ENCODE data around the gene KCNMA1. TPM values are rescaled to one million over a fixed set of nuclear protein-coding genes. Genes with fewer than 3 reads are reported as not detected.

Gene KCNMA1
- total RNA-seq, 1 experiment from 2014 or later: 1.8 TPM

DNA sequence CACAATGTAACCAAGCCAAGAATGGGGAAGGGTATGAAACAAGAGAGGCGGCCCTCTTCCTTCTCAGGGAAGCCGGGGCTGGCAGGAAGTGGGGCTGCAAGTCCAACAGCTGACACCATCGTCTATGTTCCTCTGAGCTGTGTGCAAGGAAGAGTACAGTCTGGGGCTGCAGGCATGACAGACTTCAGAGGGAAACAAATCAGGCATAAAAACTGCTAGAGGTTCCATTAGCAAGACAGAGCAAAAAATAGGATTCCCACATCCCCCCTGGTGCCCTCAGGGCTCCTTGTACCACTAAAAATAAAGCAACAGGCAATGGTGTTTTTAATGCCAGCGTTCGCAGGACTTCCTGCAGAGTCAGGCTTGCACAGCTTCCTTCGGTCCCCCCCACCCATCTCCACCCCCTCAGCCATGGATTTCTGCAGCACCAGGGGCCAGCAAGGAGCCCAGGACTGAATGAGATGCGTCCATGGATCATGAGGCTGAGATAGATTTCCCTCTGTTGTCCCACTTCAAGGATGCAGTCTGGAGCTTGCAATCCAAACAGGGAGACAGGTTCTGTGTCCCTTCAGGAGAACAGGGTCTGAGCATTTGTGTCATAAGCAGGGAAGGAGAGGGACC is 34.6 kb downstream of the KCNMA1 start:
- no peaks in the 10 kb centered on the region for H3K9me3 ChIP-seq (replicated peaks)
- no peak overlapping the region for H3K27ac ChIP-seq
- H3K36me3 ChIP-seq: no peaks in the 10 kb centered on the region
- peaks cover 12% of the 10 kb centered on the region for H3K4me1 ChIP-seq (replicated peaks)
- no peaks in the 10 kb centered on the region for H3K27me3 ChIP-seq (replicated peaks)
- H3K4me3 ChIP-seq: no peak overlapping the region
- DNase-seq (ENCODE audit: low read depth in 1 of 2, low spot score in 2 of 2): no peak

GRCh38 chr10:77602231-77602912 is 35.2 kb downstream of the KCNMA1 start:
- Histone ChIP-seq H3K4me3 (no peak overlapping the region), H3K9me3 (replicated peaks) (no peaks in the 10 kb centered on the region), H3K27me3 (replicated peaks) (no peaks in the 10 kb centered on the region), H3K27ac (no peak overlapping the region), H3K4me1 (replicated peaks) (peaks cover 12% of the 10 kb centered on the region), H3K36me3 (no peaks in the 10 kb centered on the region)
- no peak for DNase-seq (ENCODE audit: low read depth in 1 of 2, low spot score in 2 of 2)

DNA sequence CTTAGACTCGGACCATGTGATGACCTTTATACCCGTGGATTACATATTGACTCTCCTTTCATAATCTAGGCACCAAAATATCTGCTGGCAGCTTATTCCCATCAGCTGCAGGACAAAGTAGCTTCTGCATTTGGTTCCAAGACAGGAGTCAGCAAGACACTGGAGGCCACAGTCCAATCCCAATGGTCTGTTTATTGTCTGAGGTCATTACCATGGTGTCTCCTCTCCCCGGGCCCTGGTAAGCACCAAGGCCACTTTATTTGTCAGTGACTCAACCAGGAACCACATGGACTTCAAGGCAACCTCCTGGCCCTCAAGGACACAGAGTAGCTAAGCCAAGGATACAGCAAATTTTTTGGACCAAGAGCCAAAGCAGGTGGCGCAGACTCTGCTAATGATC is 36.1 kb downstream of the KCNMA1 start:
- Histone ChIP-seq H3K4me3 (no peak overlapping the region), H3K9me3 (replicated peaks) (no peaks in the 10 kb centered on the region), H3K27ac (no peak overlapping the region), H3K27me3 (replicated peaks) (no peaks in the 10 kb centered on the region), H3K36me3 (no peaks in the 10 kb centered on the region), H3K4me1 (replicated peaks) (peaks cover 12% of the 10 kb centered on the region)
- DNase-seq (ENCODE audit: low read depth in 1 of 2, low spot score in 2 of 2): no peak

DNA sequence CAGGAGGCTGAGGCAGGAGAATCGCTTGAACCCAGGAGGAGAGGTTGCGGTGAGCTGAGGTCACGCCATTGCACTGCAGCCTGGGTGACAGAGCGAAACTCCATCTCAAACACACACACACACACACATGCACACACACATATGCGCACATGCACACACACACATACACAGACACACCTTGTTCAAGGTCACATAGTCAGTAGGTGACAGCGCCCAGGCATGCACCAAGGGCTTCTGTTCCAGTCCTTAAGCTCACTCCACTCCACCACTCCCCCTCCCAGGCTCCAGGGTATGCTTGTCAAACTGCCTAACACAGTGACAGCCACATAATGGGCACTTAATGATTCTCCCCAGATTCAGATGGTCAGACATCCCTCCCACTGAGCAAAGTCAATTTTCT is 37.0 kb downstream of the KCNMA1 start:
- no peaks in the 10 kb centered on the region for H3K27me3 ChIP-seq (replicated peaks)
- no peaks in the 10 kb centered on the region for H3K9me3 ChIP-seq (replicated peaks)

DNA sequence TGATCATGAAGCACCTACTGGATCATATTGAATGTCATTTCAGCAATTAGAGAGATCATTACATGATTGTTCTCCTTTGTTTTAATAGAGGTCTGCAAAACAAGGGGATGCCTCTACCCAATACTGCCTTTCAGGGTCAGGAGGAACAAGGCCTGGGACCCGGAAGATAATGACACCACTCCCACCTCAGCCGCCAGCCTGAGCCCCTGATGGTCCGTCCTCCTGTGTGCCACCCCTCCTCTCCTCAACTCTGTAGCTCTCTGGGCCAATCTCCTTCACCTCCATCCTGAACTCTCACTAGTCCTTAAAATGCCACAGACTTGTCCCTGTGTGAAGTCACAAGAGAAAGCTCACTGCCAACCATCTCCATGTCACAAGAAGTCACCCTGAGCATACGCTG is 38.0 kb downstream of the KCNMA1 start:
- no peaks in the 10 kb centered on the region for H3K9me3 ChIP-seq (replicated peaks)
- DNase-seq (ENCODE audit: low read depth in 1 of 2, low spot score in 2 of 2): no peak
- no peak overlapping the region for H3K4me3 ChIP-seq
- no peak overlapping the region for H3K27ac ChIP-seq
- no peaks in the 10 kb centered on the region for H3K36me3 ChIP-seq
- no peaks in the 10 kb centered on the region for H3K27me3 ChIP-seq (replicated peaks)
- H3K4me1 ChIP-seq (replicated peaks): peaks cover 9% of the 10 kb centered on the region; the same call in 1 of the 2 replicates

More for the DNA sequence above, 37.0 kb downstream of the KCNMA1 start:
- H3K4me3 ChIP-seq: no peak overlapping the region
- no peaks in the 10 kb centered on the region for H3K36me3 ChIP-seq
- peaks cover 12% of the 10 kb centered on the region for H3K4me1 ChIP-seq (replicated peaks)
- no peak for DNase-seq (ENCODE audit: low read depth in 1 of 2, low spot score in 2 of 2)
- H3K27ac ChIP-seq: no peak overlapping the region

GRCh38 chr10:77598606-77599005 is 39.0 kb downstream of the KCNMA1 start:
- Histone ChIP-seq H3K36me3 (no peaks in the 10 kb centered on the region), H3K27me3 (replicated peaks) (no peaks in the 10 kb centered on the region), H3K9me3 (replicated peaks) (no peaks in the 10 kb centered on the region), H3K4me1 (replicated peaks) (peaks cover 9% of the 10 kb centered on the region; the same call in 1 of the 2 replicates), H3K4me3 (no peak overlapping the region), H3K27ac (no peak overlapping the region)
- no peak for DNase-seq (ENCODE audit: low read depth in 1 of 2, low spot score in 2 of 2)

- Histone ChIP-seq H3K27me3 (replicated peaks) (no peaks in the 10 kb centered on the region), H3K4me3 (no peak overlapping the region), H3K4me1 (replicated peaks) (peaks cover 15% of the 10 kb centered on the region), H3K27ac (no peak overlapping the region), H3K36me3 (no peaks in the 10 kb centered on the region), H3K9me3 (replicated peaks) (no peaks in the 10 kb centered on the region)
- no peak for DNase-seq (ENCODE audit: low read depth in 1 of 2, low spot score in 2 of 2)
These were observed 40.0 kb downstream of the KCNMA1 start for GRCh38 chr10:77597560-77597959.

- no peak overlapping the region for H3K4me3 ChIP-seq
- H3K36me3 ChIP-seq: no peaks in the 10 kb centered on the region
- H3K4me1 ChIP-seq (replicated peaks): peaks cover 11% of the 10 kb centered on the region
- no peak overlapping the region for H3K27ac ChIP-seq
- H3K27me3 ChIP-seq (replicated peaks): no peaks in the 10 kb centered on the region
- no peaks in the 10 kb centered on the region for H3K9me3 ChIP-seq (replicated peaks)
- DNase-seq (ENCODE audit: low read depth in 1 of 2, low spot score in 2 of 2): no peak
These were observed 43.2 kb downstream of the KCNMA1 start for GRCh38 chr10:77594471-77594783.

DNA sequence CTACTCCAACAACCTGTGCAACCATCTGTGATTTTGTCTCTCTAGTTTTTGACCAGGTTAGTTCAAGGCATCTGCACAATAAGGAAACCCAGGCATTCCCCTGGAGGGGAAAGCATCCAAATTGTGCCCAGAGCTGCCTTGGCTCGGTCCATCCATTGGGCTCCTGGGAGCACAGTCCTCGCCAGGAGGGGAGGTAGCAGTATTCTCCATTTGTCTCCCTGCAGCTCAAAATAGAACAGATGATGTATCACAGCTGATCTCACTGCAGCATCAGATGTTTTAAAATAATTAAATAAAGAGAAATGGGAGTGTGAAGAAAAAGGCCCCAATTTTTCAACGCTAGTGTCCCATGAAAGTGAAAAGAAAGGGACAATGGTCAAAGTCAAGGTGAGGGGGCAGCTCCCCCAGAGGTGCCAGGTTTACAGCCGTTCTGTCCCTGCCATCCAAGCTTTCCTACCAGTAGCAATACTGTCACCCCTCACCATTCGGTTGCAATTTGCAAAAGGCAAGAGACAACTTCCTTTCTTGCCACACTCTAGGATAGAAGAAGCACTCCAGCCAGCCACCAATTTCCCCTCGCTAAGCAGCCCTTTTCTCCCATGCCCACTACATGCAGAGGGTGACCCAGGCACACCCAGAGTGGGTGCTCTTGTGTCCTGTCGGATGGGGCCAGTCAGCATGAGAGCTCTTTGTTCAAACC is 43.7 kb downstream of the KCNMA1 start:
- no peak for DNase-seq (ENCODE audit: low read depth in 1 of 2, low spot score in 2 of 2)
- Histone ChIP-seq H3K9me3 (replicated peaks) (no peaks in the 10 kb centered on the region), H3K27me3 (replicated peaks) (no peaks in the 10 kb centered on the region), H3K27ac (no peak overlapping the region), H3K4me3 (no peak overlapping the region), H3K4me1 (replicated peaks) (peaks cover 11% of the 10 kb centered on the region), H3K36me3 (no peaks in the 10 kb centered on the region)

DNA sequence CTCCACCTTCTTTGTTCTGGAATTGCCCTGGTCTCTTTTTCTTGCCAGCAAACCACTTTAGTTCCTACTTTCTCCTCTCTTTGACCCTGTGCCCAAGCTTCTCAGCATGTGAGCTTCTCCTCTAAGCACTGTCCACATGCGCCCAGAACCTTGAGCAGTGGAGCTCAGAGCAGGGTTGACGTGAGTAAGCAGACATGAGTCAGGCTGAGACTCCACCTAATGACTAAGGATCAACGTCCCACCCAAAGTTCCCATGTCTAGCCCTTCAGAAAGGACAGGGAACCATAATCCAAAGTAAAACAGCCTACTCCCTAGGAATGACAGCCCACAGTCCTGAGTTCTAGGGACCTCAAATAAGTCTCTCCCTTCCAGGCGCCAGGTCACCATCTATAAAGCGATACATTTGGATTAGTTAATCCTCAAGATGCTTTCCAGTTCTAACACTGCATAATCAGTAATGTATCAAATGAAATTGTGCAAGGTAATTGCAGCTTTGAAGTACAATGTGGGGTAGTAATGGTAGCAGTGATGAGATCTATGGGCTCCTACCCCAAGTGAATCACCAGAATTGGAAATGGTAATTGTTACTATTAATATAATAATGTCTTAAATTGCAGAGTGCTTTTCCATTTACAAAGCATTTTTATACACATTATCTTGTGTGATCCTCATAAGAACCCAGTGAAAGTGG is 44.5 kb downstream of the KCNMA1 start:
- DNase-seq (ENCODE audit: low read depth in 1 of 2, low spot score in 2 of 2): peak; percentile 59 to 73
- no peak overlapping the region for H3K4me3 ChIP-seq
- H3K4me1 ChIP-seq (replicated peaks): peaks cover 11% of the 10 kb centered on the region
- no peaks in the 10 kb centered on the region for H3K9me3 ChIP-seq (replicated peaks)
- H3K27ac ChIP-seq: peak overlapping the region; percentile 32; the same call in 1 of the 2 replicates
- no peaks in the 10 kb centered on the region for H3K27me3 ChIP-seq (replicated peaks)
- no peaks in the 10 kb centered on the region for H3K36me3 ChIP-seq

- no peak overlapping the region for H3K4me3 ChIP-seq
These were observed 45.1 kb downstream of the KCNMA1 start for GRCh38 chr10:77592510-77592909.

DNA sequence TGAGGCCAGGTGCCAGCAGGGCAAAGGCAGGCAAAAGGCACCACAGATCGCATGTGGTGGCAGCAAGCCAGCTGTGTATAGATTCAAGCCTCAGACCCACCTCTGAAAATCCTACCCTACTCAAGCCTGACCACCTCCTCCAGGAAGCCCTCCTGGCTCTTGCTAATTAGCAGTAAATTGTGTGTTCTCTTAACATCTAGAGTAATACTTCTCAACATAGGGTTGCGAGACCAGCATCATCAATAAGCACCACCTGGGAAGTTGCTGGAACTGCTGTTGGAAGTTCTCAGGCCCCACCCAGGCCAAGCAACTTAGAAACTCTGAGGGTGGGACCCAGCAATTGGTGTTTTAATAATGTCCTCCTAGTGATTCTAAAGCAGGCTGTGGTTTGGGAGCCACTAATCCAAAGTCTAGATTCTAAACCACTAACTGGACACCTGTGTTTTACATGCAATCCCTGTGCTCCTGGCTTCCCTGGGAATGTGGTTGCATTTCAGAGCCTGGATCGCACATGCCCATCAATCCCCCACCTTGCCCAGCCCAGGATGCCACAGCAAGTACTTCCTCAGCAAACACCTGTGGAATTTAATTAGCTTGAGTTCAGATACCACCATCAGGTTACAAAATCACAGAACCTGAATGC is 46.2 kb downstream of the KCNMA1 start:
- Histone ChIP-seq H3K27ac (no peak overlapping the region), H3K36me3 (no peaks in the 10 kb centered on the region), H3K4me3 (no peak overlapping the region), H3K4me1 (replicated peaks) (peaks cover 17% of the 10 kb centered on the region), H3K27me3 (replicated peaks) (no peaks in the 10 kb centered on the region), H3K9me3 (replicated peaks) (no peaks in the 10 kb centered on the region)
- no peak for DNase-seq (ENCODE audit: low read depth in 1 of 2, low spot score in 2 of 2)

More at GRCh38 chr10:77592510-77592909, 45.1 kb downstream of the KCNMA1 start:
- DNase-seq (ENCODE audit: low read depth in 1 of 2, low spot score in 2 of 2): no peak
- H3K36me3 ChIP-seq: no peaks in the 10 kb centered on the region
- peaks cover 11% of the 10 kb centered on the region for H3K4me1 ChIP-seq (replicated peaks)
- H3K9me3 ChIP-seq (replicated peaks): no peaks in the 10 kb centered on the region
- peak overlapping the region; percentile 32; the same call in 1 of the 2 replicates for H3K27ac ChIP-seq
- no peaks in the 10 kb centered on the region for H3K27me3 ChIP-seq (replicated peaks)

DNA sequence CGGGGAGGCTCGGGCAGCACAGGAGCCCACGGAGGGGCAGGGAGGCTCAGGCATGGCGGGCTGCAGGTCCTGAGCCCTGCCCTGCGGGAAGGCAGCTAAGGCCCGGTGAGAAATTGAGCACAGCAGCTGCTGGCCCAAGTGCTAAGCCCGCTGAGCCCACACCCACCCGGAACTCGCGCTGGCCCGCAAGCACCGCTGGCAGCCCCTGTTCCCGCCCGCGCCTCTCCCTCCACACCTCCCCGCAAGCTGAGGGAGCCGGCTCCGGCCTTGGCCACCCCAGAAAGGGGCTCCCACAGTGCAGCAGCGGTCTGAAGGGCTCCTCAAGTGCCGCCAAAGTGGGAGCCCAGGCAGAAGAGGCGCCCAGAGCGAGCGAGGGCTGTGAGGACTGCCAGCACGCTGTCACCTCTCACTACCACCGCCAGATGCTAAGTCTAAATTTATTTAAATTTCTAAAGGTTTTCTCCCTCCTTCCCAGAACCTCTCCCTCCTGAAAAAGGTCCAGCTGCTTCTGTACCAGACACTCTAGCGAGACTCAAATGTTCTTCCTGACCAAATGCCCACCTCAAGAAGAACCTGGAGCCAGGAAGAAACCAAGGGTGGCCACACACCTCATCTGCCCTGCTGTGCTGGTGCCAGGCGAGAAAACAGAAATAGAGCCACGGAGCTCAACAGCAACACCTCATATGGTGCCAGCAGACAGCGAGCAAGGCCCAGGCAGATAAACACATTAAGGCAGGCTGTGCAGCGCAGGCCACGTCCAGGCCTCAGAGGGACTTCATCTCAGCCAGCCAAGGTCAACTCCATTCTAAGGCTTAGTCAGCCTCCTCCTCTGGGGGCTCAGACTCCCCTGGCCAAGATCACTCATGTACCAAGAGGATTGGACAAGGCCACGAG is 47.0 kb downstream of the KCNMA1 start:
- Histone ChIP-seq H3K36me3 (no peaks in the 10 kb centered on the region), H3K27ac (no peak overlapping the region), H3K4me3 (no peak overlapping the region), H3K9me3 (replicated peaks) (no peaks in the 10 kb centered on the region), H3K27me3 (replicated peaks) (no peaks in the 10 kb centered on the region), H3K4me1 (replicated peaks) (peaks cover 17% of the 10 kb centered on the region)
- DNase-seq (ENCODE audit: low read depth in 1 of 2, low spot score in 2 of 2): no peak

Data from SJSA1 (cell line).